SW480 (cell line): ENCODE data around the gene ASCC3.

ENCODE experiments used
- DNase-seq: peaks from one replicate; pipeline ENCODE4 v3.0.0-alpha.2; 2016; ENCODE audit warnings: low spot score

Gene ASCC3

DNA sequence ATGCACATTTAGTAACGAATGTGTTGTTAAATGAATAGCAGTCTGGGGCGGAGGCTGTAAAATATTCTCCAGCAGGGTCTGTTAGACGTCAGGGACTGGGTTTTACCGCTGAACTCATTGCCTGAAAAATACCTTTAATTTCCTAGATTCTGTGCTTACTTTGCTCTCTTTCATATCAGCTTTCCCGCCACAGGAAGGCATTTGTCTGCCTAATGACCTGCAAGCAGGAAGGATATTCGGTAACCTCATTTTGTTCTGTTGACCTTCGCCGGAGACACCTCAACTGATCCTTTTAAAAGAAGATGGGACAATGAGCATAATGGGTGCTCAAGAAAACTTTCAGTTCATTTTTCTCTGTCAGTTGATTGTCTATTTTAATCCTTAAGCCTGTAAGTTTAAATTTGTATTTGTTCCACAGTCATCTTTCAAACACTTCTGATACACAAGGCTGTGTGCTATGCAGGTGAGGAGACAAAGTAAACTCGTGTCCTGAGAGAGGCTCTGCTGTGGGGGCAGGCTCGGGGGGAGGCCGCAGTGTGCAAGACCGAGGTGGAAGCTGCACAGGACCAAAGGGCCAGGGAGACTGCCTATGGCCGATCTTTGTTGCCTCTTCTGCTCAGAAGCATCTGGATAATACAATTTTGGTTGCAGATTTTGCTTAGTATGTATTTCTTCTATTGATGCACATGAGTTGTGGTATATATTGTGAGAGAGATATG is 389.0 kb downstream of the ASCC3 start:
- no peak for DNase-seq

DNA sequence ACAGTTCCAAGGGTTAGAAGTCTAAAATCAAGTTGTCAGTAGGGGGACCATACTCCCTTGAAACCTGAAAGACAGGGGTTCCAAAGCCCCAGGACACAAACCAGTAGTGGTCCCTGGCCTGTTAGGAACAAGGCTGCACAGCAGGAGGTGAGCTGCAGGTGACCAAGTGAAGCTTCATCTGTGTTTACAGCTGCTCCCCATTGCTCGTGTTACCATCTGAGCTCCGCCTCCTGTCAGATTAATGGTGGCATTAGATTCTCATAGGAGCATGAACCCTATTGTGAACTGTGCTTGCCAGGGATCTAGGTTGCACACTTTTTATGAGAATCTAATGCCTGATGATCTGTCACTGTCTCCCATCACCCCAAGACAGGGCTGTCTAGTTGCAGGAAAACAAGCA is 391.1 kb downstream of the ASCC3 start:
- DNase-seq: no peak

DNA sequence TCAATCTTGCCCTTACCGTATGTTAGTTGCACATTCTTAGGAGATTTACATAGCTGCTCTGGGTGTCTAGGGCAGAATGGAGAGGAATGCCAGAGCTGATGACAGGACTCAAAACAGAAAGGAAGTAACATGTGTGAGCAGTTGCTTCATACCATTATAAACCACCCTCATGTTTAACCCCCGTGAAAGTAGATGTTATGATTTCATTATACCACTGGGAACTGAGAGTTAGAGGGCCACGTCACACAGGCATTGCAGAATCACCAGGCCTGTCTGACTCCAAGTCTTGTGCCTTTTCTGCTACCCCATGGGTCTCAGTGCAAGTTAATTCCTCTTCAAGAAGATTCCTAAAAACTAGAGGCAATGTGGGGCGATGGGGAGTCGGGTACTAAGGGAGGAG is 392.9 kb downstream of the ASCC3 start:
- DNase-seq: no peak

DNA sequence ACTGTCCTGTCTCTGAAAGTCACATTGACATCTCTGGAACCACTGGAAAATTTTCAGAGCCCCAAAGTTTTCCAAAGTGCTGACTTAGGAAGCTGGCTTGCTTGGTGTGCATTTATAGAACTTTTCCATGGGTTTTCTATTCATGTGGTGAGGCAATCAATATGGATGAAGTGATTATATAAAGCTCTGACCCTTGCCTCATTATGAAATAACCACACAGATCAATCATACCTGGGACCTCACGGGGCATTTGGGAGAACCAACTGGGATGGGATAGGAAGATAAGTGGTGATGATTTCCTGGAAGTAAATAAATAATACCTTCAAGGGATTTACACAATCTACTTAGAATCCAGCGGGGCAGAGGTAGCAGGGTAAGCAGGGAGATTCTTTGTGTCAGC is 393.5 kb downstream of the ASCC3 start:
- DNase-seq: no peak

DNA sequence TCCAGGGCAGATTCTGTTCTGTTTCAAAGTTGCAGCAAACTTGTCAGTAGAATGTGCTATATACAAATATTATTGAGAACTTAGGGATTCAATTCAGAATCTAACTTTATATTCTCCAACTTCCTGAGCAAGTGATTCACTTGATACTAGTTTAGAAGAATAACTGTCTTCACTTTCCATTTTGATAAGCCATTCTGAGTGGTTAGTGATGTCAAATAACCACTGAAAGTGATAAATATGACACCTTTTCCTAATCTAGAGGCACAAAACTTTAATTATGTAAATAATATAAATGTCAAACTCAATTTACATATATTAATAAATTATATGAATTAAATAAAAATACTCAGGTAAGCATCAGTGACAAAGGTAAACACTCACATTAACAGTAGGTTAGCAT is 395.9 kb downstream of the ASCC3 start:
- no peak for DNase-seq

DNA sequence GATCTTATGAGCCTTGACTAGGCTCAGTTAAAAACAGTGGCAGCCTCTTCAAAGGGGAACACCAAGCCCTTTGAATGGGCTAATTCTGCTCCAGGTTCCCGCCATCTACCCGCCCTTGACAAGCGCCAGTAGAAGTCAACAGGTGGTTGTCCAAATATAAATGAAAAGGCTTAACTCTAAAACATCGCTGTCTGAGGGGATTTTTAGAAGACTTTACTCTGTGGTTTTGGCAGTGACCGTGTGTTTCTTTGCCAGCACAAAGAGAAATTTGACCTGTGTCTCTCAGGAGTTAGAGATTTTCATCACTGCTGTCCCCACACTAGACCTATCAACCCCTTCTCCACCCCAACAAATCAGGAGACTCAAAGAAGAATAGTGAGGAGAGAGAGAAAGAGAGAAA is 396.7 kb downstream of the ASCC3 start:
- DNase-seq: no peak

DNA sequence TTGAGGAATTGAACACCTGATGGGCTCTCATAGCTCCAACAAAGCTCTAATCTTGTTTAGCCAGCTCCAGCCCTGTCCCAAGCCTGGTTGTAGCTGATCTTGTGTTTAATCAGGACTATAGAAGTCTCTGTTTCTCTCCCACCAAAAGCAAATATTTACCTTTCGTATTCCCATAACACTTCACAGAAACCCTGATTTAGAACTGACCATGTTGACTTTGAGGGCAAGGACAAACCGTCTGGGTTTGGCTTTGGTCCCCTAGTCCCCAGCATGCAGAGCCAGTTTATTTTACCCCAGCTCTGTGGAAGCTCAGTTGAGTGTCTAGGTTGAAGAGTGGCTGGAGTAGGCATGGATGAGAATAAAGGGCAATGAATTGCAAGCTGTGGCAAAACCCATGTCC is 398.4 kb downstream of the ASCC3 start:
- DNase-seq: no peak

DNA sequence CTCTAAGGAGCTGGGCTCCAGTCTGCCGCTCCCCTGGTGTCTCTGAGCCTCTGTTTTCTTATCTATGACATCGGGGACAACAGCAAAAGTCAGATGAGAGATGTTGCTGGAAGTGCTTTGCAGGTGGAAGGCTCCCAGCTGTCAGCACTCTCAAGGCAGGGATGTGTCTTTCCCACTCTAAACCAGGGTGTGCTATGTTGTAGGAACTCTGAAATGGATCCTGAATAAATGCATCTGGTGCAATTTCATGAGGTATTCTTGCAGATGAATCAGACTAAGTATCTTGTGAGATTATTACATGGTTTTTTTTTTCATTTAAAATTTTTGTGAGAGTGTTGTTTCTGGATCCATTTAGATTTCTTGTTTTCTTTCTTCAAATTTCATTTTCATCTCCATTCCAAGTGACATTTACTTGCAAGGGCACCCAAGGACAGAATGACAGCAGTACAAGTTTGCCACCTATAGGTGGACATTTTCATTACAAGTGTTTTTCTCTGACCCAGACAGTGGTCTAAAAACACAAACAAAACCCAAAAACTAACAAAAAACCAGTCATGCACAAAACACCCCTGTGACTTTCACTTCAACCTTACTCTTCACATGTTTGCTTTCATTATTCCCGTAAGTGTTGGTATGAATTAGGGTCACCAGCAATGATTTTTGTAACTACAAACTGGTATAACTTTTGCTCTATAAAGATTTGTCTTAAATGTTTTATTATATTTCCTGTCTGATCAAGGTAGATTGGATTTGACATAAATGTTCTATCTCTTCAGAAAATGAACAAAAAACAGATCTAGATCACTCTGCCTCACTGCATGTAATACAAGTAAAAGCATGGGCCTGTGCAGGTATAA is 401.7 kb downstream of the ASCC3 start:
- peak; percentile 27 for DNase-seq

DNA sequence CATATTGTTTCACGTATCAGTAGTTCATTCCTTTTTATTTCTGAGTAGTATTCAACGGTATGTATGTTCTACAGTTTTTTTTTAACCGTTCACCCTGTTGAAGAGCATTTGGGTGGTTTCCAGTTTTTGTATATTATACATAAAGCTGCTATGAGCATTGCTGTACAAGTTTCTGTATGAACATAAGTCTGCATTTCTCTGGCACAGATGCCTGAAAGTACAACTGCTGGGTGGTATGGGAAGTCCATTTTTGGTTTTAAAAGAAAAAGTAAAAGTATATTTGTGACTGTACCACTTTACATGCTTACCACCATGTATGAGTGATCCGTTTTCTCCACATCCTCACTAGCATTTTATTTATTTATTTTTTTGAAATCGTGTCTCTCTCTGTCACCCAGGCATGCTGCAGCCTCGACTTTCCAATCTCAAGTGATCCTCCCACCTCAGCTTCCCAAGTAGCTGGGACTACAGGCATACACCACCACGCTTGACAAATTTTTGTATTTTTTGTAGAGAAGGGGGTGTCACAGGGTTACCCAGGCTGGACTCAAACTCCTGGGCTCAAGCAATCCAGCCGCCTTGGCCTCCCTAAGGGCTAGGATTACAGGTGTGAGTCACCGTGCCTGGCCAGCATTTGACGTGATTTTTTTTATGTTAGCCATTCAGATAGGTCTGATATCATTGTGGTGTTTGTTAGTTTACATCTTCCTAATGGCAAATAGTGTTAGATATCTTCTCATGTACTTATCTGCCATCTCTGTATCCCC is 405.4 kb downstream of the ASCC3 start:
- no peak for DNase-seq

DNA sequence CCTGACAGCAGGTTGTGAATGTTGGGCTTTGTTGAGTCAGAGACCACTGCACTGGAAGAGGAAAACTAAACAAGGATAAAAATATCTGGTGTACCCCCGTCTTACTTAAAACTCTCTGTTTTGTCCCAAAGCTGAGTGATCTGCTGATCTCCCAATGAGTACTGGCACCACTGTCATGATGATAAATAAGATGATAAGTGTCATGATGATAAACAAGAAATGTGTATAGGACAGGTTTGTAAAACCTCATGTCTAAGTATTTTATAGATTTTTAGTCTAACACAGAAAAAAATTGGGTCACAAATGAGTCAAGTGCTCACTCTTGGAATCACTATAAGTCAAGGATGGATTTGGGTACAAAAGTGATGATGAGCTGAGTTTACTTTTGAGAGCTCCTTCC is 407.9 kb downstream of the ASCC3 start:
- DNase-seq: no peak

DNA sequence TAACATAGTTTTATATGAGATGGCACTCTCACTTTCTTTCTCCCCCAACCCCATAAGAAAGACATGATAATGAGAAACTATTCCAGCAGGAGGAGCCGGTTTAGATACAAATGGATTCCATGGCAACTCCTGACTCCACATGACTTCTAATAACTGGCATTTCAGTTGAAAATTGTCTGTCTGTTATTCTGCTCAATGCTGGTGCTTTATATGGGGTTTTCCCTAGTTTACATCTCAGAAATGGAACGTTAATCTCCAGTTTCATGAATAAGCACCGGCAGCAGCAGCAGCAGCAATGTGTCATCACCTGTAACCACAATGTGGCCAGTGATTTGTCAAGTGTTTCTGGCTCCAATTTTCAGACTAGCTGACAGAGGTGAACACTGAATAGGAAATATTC is 408.5 kb downstream of the ASCC3 start:
- peak; percentile 16 for DNase-seq

DNA sequence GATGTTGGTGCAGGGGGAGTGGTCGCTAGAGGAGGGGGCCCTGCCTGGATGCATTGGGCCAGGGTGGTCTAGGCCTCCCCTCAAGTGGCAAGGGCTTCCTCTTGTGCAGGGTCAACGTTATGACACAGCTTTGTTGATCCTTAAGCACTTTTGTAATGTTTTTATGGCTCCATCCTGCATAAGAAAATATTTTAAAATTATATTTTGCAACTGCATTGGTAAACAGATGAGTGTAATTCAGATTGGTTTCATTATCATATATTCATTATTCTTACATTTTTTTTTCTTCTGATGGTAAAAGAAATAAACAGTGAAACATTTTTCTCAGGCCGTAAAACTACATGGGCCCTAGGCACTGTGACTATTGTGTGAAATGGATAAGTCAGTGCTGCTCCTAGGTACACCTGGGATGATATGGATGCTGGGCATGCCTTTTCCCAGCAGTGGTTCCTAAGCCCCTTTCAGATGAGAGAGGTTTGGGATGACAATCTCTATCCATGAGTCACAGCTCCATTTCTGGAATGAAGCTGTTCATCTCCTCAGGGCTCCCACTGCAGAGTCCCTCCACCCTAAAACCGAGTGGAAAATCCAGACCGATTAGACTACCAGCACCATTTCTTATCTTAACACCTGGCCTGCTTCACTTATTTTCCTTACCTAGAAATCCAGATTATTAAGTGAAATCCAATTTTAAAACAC is 410.6 kb downstream of the ASCC3 start:
- no peak for DNase-seq

DNA sequence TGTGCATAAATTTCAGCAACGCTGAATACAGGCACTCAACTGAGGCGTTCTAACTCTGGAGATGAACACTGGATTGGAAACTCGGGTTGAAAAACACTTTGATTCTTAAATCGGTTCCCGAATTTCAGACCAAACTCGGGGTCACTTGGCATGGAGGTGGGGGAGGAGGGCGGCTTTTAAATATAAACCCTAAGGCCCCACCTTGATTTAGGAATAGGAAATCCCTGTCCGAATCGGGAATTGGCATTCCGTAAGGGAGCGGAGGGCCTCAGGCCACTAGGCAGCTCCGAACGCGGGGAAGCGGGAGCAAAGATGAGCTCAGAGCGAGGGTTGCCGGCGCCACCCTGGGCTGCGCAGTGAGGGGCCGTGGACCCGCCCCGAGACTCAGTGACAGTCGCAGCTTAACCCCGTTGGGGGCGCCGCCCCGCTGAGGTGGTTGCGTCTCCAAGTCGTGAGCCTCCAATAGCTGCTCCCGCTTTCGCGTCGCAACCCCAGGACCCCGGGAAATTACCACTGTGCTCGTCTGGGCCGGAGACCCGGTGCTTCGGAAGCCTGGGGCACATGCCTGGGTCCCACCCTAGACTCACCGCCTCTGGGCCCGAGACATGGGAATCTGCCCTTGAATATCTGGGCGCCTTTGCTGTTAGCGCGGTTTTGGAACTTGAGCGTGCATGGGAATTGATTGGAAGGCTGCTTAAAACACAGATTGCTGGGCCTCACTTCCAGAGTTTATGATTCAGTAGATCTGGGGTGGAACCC is 411.8 kb downstream of the ASCC3 start:
- no peak for DNase-seq

DNA sequence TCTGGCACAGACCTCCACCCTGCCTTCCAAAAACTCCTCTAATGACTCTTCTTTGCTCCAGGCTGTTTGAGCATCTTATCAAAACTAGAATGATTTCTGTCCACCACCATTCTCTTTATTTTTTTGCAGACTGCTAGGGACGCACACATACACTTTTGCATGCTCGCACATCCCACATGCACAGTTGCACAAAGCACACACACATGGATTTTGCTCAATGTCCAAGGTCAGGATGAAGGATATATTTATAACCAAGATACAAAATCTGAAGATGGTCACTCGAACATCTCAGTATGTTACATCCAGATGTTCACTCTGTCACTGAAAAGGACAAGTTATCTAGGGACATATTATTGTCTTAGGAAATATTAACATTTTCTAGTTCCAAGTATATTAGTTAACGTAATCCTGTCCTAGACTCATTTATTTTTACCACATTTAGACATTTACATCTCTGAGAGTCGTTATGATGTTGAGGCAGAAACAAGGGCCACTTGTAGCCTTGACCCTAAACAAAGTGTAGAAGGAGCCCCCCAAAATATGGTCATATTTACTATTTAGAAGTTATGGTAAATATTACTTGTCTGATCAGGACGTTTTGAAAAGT is 413.0 kb downstream of the ASCC3 start:
- no peak for DNase-seq

DNA sequence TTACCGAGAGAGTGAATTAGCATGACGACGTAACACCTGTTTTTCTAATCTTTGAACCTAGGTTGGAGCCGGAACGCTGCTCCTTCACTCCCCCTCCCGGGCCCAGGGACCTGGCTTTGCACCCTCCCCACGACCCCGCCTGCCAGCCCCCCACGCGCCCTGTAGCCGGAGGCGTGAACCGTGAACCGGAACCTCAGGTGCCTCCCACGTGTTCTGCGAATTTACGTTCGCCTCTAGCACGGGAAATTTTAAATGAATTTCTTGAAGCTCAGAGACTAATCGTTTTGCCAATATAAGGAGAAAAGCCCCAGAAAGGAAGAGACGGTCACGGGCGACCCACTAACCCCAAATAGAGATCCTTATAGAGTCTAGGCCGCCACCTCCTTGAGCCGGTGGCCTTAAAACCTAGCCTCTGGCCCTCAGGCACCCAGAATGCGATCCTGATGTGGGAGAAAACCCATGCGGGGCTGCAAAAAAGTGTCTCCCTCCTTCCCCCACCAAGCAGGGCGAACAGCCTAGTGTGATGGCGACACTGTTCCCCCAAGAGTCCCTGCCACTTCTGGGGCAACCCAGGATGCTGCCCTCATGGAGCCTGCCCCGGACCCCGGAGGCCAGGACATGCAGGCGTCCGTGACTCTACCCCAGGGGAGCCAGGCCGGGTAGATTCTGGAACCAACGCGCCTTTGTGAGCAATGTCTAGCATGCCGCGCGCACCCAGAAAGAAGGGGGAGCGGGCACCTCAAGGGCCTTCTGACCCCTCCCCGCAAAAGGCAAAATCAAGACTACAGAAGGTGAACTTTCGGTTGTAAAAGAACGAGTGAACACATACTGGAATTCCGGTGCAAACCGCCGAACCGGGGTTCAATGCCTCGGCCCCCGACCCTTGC is 413.8 kb downstream of the ASCC3 start:
- DNase-seq: no peak

DNA sequence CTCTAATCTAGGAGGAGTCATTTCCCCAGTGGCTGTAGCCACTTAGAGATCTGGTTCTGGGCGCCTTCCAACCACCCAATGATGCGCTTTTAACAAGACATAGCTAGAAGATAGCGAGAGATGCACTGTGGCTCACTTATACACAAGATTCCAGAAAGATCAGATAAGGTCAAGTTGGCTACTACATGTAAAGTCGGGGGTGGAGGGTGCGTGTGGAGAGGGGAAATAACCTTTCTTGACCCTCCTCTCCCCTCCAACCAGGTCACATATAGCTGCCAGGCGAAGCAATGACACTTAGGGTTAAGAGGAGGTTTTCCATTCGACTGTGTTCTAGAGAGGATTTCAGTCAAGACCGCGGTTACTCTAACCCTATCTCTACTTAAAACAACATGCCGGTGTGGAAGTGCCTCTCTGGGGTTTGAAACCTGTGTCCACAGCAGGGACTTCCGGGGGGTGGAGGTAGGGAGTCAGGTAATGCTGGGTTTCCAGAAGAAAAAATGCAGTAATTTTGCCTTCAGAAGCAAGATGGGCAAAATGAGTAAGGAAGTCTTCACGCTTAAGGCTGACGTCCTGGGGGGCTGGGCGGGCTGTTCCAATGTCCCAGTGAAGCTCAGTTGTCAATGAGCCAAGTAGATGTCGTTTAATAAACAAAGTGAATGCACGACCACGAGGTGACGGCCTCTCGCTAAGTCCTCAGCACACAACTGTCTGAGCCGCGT is 414.6 kb downstream of the ASCC3 start:
- DNase-seq: no peak

DNA sequence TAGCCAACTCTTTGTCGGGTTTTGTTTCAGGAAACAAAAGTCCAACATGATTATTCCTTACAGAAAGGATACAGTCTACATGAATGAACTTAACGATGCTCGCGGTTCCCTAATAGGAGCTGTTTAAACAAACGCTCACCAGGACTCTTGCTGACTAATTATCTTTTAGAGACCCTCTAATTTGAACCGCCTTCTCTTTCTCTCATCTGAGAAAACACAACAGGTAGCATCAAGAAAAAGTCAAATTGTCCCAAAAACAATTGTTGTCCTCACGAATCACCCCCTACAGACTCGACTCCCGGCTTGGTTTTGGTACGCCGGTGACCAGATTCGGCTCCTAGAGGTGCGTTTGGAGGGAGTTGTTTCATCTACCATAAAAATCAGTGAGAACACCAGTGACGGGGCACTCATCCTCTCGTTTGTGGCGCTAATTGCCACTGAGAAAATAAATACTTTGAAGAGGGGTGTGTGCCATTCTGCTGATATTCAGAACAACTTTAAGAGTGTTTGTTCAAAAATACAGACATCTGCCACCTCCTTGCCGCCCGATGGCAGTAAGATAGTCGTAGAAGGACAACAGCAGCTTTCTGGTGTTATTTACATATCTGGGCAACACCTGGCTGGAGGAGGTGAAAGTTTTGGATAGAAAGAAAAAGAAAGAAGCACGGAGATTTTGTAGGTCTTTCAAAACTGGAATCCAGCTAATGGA is 415.3 kb downstream of the ASCC3 start:
- no peak for DNase-seq

DNA sequence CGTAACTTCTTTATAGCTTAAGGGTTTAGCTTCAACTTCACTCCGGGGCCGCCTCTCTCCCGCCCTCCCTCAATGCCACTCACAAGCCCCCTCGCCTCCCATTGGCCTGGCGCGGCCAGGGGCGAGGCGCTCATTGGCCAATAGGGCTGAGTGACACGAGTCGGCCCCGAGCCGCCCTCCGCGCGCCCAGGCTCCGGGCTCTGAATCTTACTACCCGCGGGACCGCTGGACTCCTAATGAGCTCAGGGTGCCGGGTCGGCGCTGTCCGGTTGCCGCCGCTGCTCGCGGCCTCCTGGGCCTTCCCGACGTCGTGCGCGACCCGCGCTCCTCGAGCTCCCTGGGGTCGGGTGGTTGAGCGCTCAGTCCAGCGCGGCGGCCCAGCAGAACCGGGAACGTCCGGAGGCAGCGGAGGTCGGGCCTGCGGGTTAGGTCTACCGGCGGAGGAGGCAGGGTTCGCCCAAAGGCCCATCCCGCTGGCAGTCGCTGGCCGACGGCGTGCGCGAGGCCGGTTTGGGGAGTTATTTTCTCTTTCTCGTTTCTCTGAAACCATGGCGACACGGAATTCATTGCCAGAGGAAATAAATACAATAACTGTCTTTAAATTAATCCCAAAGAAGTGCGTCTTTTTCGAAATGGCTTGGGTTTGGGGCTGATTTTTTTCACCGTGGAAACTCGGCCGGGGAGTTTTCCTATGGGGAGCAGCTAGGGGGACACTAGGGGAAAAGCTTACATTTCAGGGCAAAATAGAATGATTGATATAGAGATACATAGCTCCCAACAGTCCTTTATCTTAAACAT is 416.0 kb downstream of the ASCC3 start, which contains the start of gene SIM1:
SIM1 (minus strand) TSS at position 19 of the 798 bp plus-strand sequence. CDS start 1,453 bp downstream, outside the sequence.
- DNase-seq: no peak
